Measurements from ENCODE around the gene PWWP2B.
A peak's percentile ranks its signal among the peaks of the same experiment; 100 is the strongest.

PWWP2B gene

GRCh38 chr10:132449811-132450181 is 52.8 kb downstream of the PWWP2B start:
- DNase-seq, result no peak

GRCh38 chr10:132450466-132450824 is 53.4 kb downstream of the PWWP2B start:
- no peak for DNase-seq

GRCh38 chr10:132450825-132451505 is 54.0 kb downstream of the PWWP2B start:
- no peak for DNase-seq

- peak; percentile 24 for DNase-seq
Observed at GRCh38 chr10:132451506-132452215, 54.7 kb downstream of the PWWP2B start.

- DNase-seq, result no peak
Observed at GRCh38 chr10:132452216-132452650, 55.2 kb downstream of the PWWP2B start.

GRCh38 chr10:132452651-132453469 is 55.9 kb downstream of the PWWP2B start:
- peak; percentile 24 for DNase-seq

- DNase-seq, result no peak
Observed at GRCh38 chr10:132453470-132453861, 56.5 kb downstream of the PWWP2B start.

GRCh38 chr10:132454296-132455198 is 57.5 kb downstream of the PWWP2B start:
- DNase-seq, result no peak

- DNase-seq, result no peak
Observed at GRCh38 chr10:132455441-132455971, 58.5 kb downstream of the PWWP2B start.

GRCh38 chr10:132455986-132456847 is 59.2 kb downstream of the PWWP2B start:
- DNase-seq, result no peak

GRCh38 chr10:132456881-132457280 is 59.9 kb downstream of the PWWP2B start:
- no peak for DNase-seq

- DNase-seq, result peak; percentile 14
Observed at GRCh38 chr10:132457328-132458070, 60.5 kb downstream of the PWWP2B start.

GRCh38 chr10:132458071-132458585 is 61.1 kb downstream of the PWWP2B start:
- no peak for DNase-seq

- no peak for DNase-seq
Observed at GRCh38 chr10:132458586-132459300, 61.7 kb downstream of the PWWP2B start.

- no peak for DNase-seq
Observed at GRCh38 chr10:132459301-132460003, 62.5 kb downstream of the PWWP2B start.

GRCh38 chr10:132460071-132460470 is 63.1 kb downstream of the PWWP2B start:
- DNase-seq, result no peak

- no peak for DNase-seq
Observed at GRCh38 chr10:132460691-132461090, 63.7 kb downstream of the PWWP2B start.

- DNase-seq, result no peak
Observed at GRCh38 chr10:132461103-132461682, 64.2 kb downstream of the PWWP2B start.

All from NCI-H526 treated with DMSO at 0.1 percent for 48 hours (cell line).